BLaER1 treated with 17β-estradiol and CSF1 and Interleukin-3, amounts not matched to agents 10 nM and 100 nM (cell line): ENCODE results near the gene KRT31.
"Not testable (repeated sequence)": the region's sequence is repeated elsewhere in the genome, so short reads cannot be mapped to it uniquely, and the experiment has no call there.

ENCODE experiments used
- H3K27ac ChIP-seq, 11 experiments: shearing (Covaris generic); formaldehyde crosslinking; 2 replicates each; pipeline ENCODE4 v1.8.1; 2022
- H3K27me3 ChIP-seq, 11 experiments: shearing (Covaris generic); formaldehyde crosslinking; 2 replicates each; pipeline ENCODE4 v1.8.1; 2022
- H3K36me3 ChIP-seq, 11 experiments: shearing (Covaris generic); formaldehyde crosslinking; 2 replicates each; pipeline ENCODE4 v1.8.1; 2022
- H3K4me1 ChIP-seq, 10 experiments: shearing (Covaris generic); formaldehyde crosslinking; 2 replicates each; pipeline ENCODE4 v1.8.1; 2022
- H3K4me2 ChIP-seq, 11 experiments: shearing (Covaris generic); formaldehyde crosslinking; 2 replicates each; pipeline ENCODE4 v1.8.1; 2022
- H3K4me3 ChIP-seq, 10 experiments: shearing (Covaris generic); formaldehyde crosslinking; 2 replicates each; pipeline ENCODE4 v1.8.1; 2022
- H3K9ac ChIP-seq, 11 experiments: shearing (Covaris generic); formaldehyde crosslinking; 2 replicates each; pipeline ENCODE4 v1.8.1; 2022
- H3K9me3 ChIP-seq, 11 experiments: shearing (Covaris generic); formaldehyde crosslinking; replicated peaks in 1 of 11; 2 replicates each; pipeline ENCODE4 v1.8.1; 2022
- H4K20me1 ChIP-seq, 11 experiments: shearing (Covaris generic); formaldehyde crosslinking; 2 replicates each; pipeline ENCODE4 v1.8.1; 2022
- Cebpa-rat ChIP-seq, 11 experiments: shearing (Covaris generic); IDR thresholded peaks; 2 replicates each; pipeline ENCODE4 v1.8.1; 2022

KRT31 gene

GRCh38 chr17:41434415-41434814 is 37.0 kb upstream of the KRT31 start:
- Histone ChIP-seq H3K27me3 (no peaks in the 10 kb centered on the region), H3K4me1 (peaks cover 0 to 17% (median 0%) of the 10 kb centered on the region in 10 experiments; a peak in 3 of 20 replicates), H4K20me1 (no peaks in the 10 kb centered on the region), H3K4me2 (no peak overlapping the region), H3K4me3 (no peak overlapping the region), H3K9ac (no peak overlapping the region), H3K36me3 (no peaks in the 10 kb centered on the region), H3K27ac (no peak overlapping the region), H3K9me3 (no peaks in the 10 kb centered on the region)
- no peak for TF ChIP-seq Cebpa-rat (IDR thresholded peaks at IDR 0.05)

- Histone ChIP-seq H3K4me1 (peaks cover 0 to 17% (median 0%) of the 10 kb centered on the region in 10 experiments; a peak in 3 of 20 replicates), H3K9ac (no peak overlapping the region), H3K27me3 (no peaks in the 10 kb centered on the region), H3K4me3 (no peak overlapping the region), H3K4me2 (no peak overlapping the region), H4K20me1 (no peaks in the 10 kb centered on the region), H3K27ac (no peak overlapping the region), H3K36me3 (no peaks in the 10 kb centered on the region), H3K9me3 (no peaks in the 10 kb centered on the region)
- no peak for TF ChIP-seq Cebpa-rat (IDR thresholded peaks at IDR 0.05)
Measured at GRCh38 chr17:41434005-41434404, 36.6 kb upstream of the KRT31 start.

DNA sequence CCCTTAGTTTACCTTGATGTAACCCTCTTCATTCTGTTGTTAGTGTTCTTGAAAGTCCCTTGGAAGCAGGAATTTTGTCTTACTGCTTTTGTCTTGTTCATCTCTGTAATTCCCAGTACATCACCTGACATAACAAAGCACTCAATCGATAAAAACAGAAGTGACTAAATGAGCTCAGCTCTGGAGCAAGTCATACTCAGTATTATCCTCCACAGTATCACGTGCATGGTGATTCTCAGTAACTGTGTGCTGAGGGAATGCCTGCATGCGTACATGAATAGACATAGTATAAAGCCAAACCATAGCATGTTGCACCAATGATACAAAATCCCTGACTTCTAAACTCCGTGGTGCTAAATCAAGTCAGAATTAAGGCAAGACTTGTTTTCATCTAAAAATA is 36.2 kb upstream of the KRT31 start:
- H3K27ac ChIP-seq, result no peak overlapping the region
- peaks cover 0 to 17% (median 0%) of the 10 kb centered on the region in 10 experiments; a peak in 3 of 20 replicates for H3K4me1 ChIP-seq
- no peaks in the 10 kb centered on the region for H4K20me1 ChIP-seq
- no peaks in the 10 kb centered on the region for H3K36me3 ChIP-seq
- H3K9ac ChIP-seq, result no peak overlapping the region
- no peak overlapping the region for H3K4me2 ChIP-seq
- no peak for TF ChIP-seq Cebpa-rat (IDR thresholded peaks at IDR 0.05)
- H3K27me3 ChIP-seq, result no peaks in the 10 kb centered on the region
- H3K4me3 ChIP-seq, result no peak overlapping the region
- H3K9me3 ChIP-seq, result no peaks in the 10 kb centered on the region

- H3K9me3 ChIP-seq, H3K4me3 ChIP-seq, H3K27ac ChIP-seq, H3K27me3 ChIP-seq, H3K9ac ChIP-seq, H4K20me1 ChIP-seq, H3K4me2 ChIP-seq, H3K36me3 ChIP-seq: not testable (repeated sequence)
- peaks cover 0 to 17% (median 0%) of the 10 kb centered on the region in 10 experiments; a peak in 3 of 20 replicates for H3K4me1 ChIP-seq
Measured at GRCh38 chr17:41430376-41430775, 33.0 kb upstream of the KRT31 start.

GRCh38 chr17:41429667-41430066 is 32.3 kb upstream of the KRT31 start:
- Histone ChIP-seq H3K27ac (no peak overlapping the region), H3K4me3 (no peak overlapping the region), H3K36me3 (no peaks in the 10 kb centered on the region), H3K9ac (no peak overlapping the region), H3K27me3 (no peaks in the 10 kb centered on the region), H3K4me2 (no peak overlapping the region), H3K9me3 (no peaks in the 10 kb centered on the region), H3K4me1 (peaks cover 0 to 17% (median 0%) of the 10 kb centered on the region in 10 experiments; a peak in 3 of 20 replicates), H4K20me1 (no peaks in the 10 kb centered on the region)
- no peak for TF ChIP-seq Cebpa-rat (IDR thresholded peaks at IDR 0.05)

GRCh38 chr17:41428591-41429291 is 31.3 kb upstream of the KRT31 start:
- Histone ChIP-seq H3K4me3 (no peak overlapping the region), H3K27me3 (no peaks in the 10 kb centered on the region), H3K27ac (no peak overlapping the region), H3K36me3 (no peaks in the 10 kb centered on the region), H3K9ac (no peak overlapping the region), H4K20me1 (no peaks in the 10 kb centered on the region), H3K4me1 (peaks cover 0 to 17% (median 0%) of the 10 kb centered on the region in 10 experiments; a peak in 3 of 20 replicates), H3K4me2 (no peak overlapping the region), H3K9me3 (no peaks in the 10 kb centered on the region)
- TF ChIP-seq Cebpa-rat (IDR thresholded peaks at IDR 0.05), result no peak

DNA sequence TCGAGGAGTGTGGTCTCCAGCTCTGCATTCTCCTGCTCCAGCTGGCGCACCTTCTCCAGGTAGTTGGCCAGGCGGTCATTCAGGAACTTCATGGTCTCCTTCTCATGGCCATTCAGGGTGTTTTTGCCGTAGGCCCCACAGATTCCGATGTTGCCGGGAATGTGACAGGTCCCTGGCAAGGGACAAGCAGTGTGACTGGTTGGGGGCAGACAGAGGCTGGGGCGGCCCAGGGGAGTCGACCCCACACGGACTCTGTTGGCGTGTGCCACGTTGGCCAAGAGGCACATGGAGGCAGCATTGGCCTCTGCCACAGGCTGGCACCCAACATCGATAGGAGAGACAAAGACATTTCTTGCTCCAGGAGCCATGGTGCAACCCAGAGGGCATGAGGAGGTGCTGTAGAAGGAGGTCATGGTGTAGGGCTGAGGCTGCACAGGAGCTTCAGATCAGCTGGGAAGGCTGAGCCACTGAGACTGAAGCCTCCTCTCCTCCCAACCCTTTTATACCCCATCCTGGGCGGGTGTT is 26.8 kb upstream of the KRT31 start, which contains the start of gene KRT37:
KRT37 (minus strand) TSS at position 475 of the 525 bp plus-strand sequence; CDS start at position 413, 62 bp downstream.
- Histone ChIP-seq H3K27me3 (no peaks in the 10 kb centered on the region), H3K9ac (no peak within 1 kb of the TSS), H3K27ac (no peak within 1 kb of the TSS), H3K4me3 (no peak within 1 kb of the TSS), H3K36me3 (no peaks in the 10 kb centered on the region), H3K4me1 (no peaks in the 10 kb centered on the region), H3K4me2 (no peak within 1 kb of the TSS), H3K9me3 (no peaks in the 10 kb centered on the region), H4K20me1 (no peaks in the 10 kb centered on the region)
- TF ChIP-seq Cebpa-rat (IDR thresholded peaks at IDR 0.05), result no peak

GRCh38 chr17:41422586-41422985 is 25.2 kb upstream of the KRT31 start:
- not testable (repeated sequence) for H3K4me1 ChIP-seq, H3K27ac ChIP-seq, H3K4me3 ChIP-seq, H3K9me3 ChIP-seq, H3K9ac ChIP-seq, H3K27me3 ChIP-seq, H4K20me1 ChIP-seq, H3K4me2 ChIP-seq, H3K36me3 ChIP-seq

DNA sequence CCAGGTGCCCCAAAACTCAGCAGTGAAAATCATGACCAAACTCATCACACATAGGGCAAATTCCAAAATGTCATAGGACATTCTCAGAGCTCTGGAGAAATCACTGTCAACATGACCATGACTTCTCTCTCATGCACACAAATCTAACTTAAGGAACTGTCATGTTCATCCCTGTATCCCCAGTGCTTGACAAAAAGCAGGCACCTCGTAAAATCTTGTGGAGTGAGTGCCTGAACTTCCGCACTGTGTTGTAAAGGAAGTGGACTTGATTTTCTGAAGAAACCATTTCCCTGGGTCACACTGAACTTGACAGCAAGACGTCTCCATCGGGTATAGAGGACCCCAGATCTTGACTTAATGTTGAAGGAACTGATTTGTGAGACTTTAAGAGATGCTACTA is 24.2 kb upstream of the KRT31 start:
- Histone ChIP-seq H3K27ac (no peak overlapping the region), H3K36me3 (no peaks in the 10 kb centered on the region), H3K4me1 (peaks cover 0 to 7% (median 2%) of the 10 kb centered on the region in 10 experiments; a peak in 8 of 20 replicates), H3K4me3 (no peak overlapping the region), H4K20me1 (no peaks in the 10 kb centered on the region), H3K4me2 (no peak overlapping the region), H3K9me3 (no peaks in the 10 kb centered on the region), H3K9ac (no peak overlapping the region), H3K27me3 (no peaks in the 10 kb centered on the region)
- TF ChIP-seq Cebpa-rat (IDR thresholded peaks at IDR 0.05), result no peak

GRCh38 chr17:41421116-41421515 is 23.7 kb upstream of the KRT31 start:
- Histone ChIP-seq H3K4me1 (peaks cover 0 to 7% (median 2%) of the 10 kb centered on the region in 10 experiments; a peak in 8 of 20 replicates), H3K27ac (no peak overlapping the region), H3K27me3 (no peaks in the 10 kb centered on the region), H3K9me3 (no peaks in the 10 kb centered on the region), H3K4me3 (no peak overlapping the region), H3K4me2 (no peak overlapping the region), H3K36me3 (no peaks in the 10 kb centered on the region), H3K9ac (no peak overlapping the region), H4K20me1 (no peaks in the 10 kb centered on the region)
- no peak for TF ChIP-seq Cebpa-rat (IDR thresholded peaks at IDR 0.05)
